H9 (cell line): Measurements from ENCODE around the gene SKAP1. TPM values are rescaled to one million over a fixed set of nuclear protein-coding genes. Genes with fewer than 3 reads are reported as not detected.
"Not testable (repeated sequence)": the region's sequence is repeated elsewhere in the genome, so short reads cannot be mapped to it uniquely, and the experiment has no call there.

Source experiments
- DNase-seq: peaks from one replicate; pipeline ENCODE4 v3.0.0-alpha.2; 2017
- H2AFZ ChIP-seq: one replicate; pipeline ENCODE4 v1.6.1; 2013; ENCODE audit warnings: mild to moderate bottlenecking, low read length, control low read depth, moderate library complexity
- H2AK5ac ChIP-seq: 2 replicates; pipeline ENCODE4 v1.6.1; 2013; ENCODE audit warnings: low read length, control low read depth, mixed read lengths; ENCODE audit not compliant: insufficient read length
- H2BK120ac ChIP-seq: one replicate; pipeline ENCODE4 v1.6.1; 2013; ENCODE audit warnings: low read depth, mild to moderate bottlenecking, low read length, control low read depth, inconsistent platforms; ENCODE audit not compliant: poor library complexity, severe bottlenecking
- H2BK12ac ChIP-seq: 2 replicates; pipeline ENCODE4 v1.6.1; 2013; ENCODE audit warnings: low read length, control low read depth, mixed read lengths, low read depth; ENCODE audit not compliant: insufficient read length
- H2BK15ac ChIP-seq: 2 replicates; pipeline ENCODE4 v1.6.1; 2013; ENCODE audit warnings: low read depth, low read length, control low read depth
- H2BK20ac ChIP-seq: one replicate; pipeline ENCODE4 v1.6.1; 2013; ENCODE audit warnings: low read depth, mild to moderate bottlenecking, low read length, control low read depth, inconsistent platforms; ENCODE audit not compliant: poor library complexity, severe bottlenecking
- H2BK5ac ChIP-seq: 2 replicates; pipeline ENCODE4 v1.6.1; 2013; ENCODE audit warnings: low read length, control low read depth, mixed read lengths; ENCODE audit not compliant: insufficient read length
- H3K14ac ChIP-seq: 2 replicates; pipeline ENCODE4 v1.6.1; 2013; ENCODE audit warnings: low read length, control low read depth; ENCODE audit not compliant: insufficient read depth
- H3K18ac ChIP-seq: 2 replicates; pipeline ENCODE4 v1.6.1; 2013; ENCODE audit warnings: low read depth, mild to moderate bottlenecking, mixed read lengths, low read length, control low read depth; ENCODE audit not compliant: insufficient read length
- H3K23ac ChIP-seq: 2 replicates; pipeline ENCODE4 v1.6.1; 2013; ENCODE audit warnings: low read length, control low read depth, mixed read lengths, low read depth; ENCODE audit not compliant: insufficient read length
- H3K23me2 ChIP-seq: 2 replicates; pipeline ENCODE4 v1.6.1; 2013; ENCODE audit warnings: low read depth, mild to moderate bottlenecking, mixed read lengths, low read length, control low read depth; ENCODE audit not compliant: insufficient read length, poor library complexity, severe bottlenecking
- H3K27ac ChIP-seq: 2 replicates; pipeline ENCODE4 v1.5.1; 2013; ENCODE audit warnings: low read length, control low read depth, mixed read lengths, low read depth; ENCODE audit not compliant: insufficient read length
- H3K27me3 ChIP-seq: 2 replicates; pipeline ENCODE4 v1.6.1; 2013; ENCODE audit warnings: low read length, control low read depth, inconsistent platforms; ENCODE audit not compliant: insufficient read depth
- H3K4ac ChIP-seq: 2 replicates; pipeline ENCODE4 v1.6.1; 2013; ENCODE audit warnings: low read depth, mild to moderate bottlenecking, control low read depth, inconsistent platforms, low read length, moderate library complexity
- H3K4me1 ChIP-seq: 2 replicates; pipeline ENCODE4 v1.6.1; 2013; ENCODE audit warnings: low read length, control low read depth, inconsistent platforms; ENCODE audit not compliant: insufficient read depth
- H3K4me2 ChIP-seq: 2 replicates; pipeline ENCODE4 v1.6.1; 2013; ENCODE audit warnings: low read length, control low read depth, mixed read lengths; ENCODE audit not compliant: insufficient read length, insufficient read depth
- H3K56ac ChIP-seq: 2 replicates; pipeline ENCODE4 v1.6.1; 2013; ENCODE audit warnings: low read depth, mild to moderate bottlenecking, mixed read lengths, low read length, control low read depth; ENCODE audit not compliant: insufficient read length
- H3K79me1 ChIP-seq: 2 replicates; pipeline ENCODE4 v1.6.1; 2013; ENCODE audit warnings: low read depth, mild to moderate bottlenecking, moderate library complexity, low read length, control low read depth, inconsistent platforms; ENCODE audit not compliant: insufficient read depth, poor library complexity, severe bottlenecking
- H3K79me2 ChIP-seq: 2 replicates; pipeline ENCODE4 v1.6.1; 2013; ENCODE audit warnings: low read length, control low read depth, inconsistent platforms; ENCODE audit not compliant: insufficient read depth
- H3K9ac ChIP-seq: 2 replicates; pipeline ENCODE4 v1.6.1; 2013; ENCODE audit warnings: low read length, control low read depth, mixed read lengths; ENCODE audit not compliant: insufficient read length; ENCODE audit errors: extremely low read depth
- H3K9me3 ChIP-seq: one replicate; pipeline ENCODE4 v1.6.1; 2013; ENCODE audit warnings: low read depth, low read length, inconsistent platforms; ENCODE audit not compliant: control insufficient read depth
- H3T11ph ChIP-seq: one replicate; pipeline ENCODE4 v1.6.1; 2013; ENCODE audit warnings: mild to moderate bottlenecking, low read length, control low read depth, inconsistent platforms
- H4K20me1 ChIP-seq: one replicate; pipeline ENCODE4 v1.6.1; 2013; ENCODE audit not compliant: control insufficient read depth, insufficient read length, insufficient read depth
- H4K5ac ChIP-seq: 2 replicates; pipeline ENCODE4 v1.6.1; 2013; ENCODE audit warnings: low read depth, mild to moderate bottlenecking, mixed read lengths, low read length, control low read depth; ENCODE audit not compliant: insufficient read length
- H4K8ac ChIP-seq: replicated peaks from 2 replicates; pipeline ENCODE4 v1.6.1; 2013; ENCODE audit warnings: low read length, control low read depth, mixed read lengths, low read depth; ENCODE audit not compliant: insufficient read length
- H4K91ac ChIP-seq: 2 replicates; pipeline ENCODE4 v1.6.1; 2013; ENCODE audit warnings: low read depth, mild to moderate bottlenecking, moderate library complexity, mixed read lengths, low read length, control low read depth; ENCODE audit not compliant: insufficient read length
- H3K27ac Mint-ChIP-seq, 3 experiments: 2 replicates in 2 of 3; 3 replicates in 1 of 3; pipeline ENCODE4 v1.8.0; 2020 to 2021; ENCODE audit warnings: mixed read lengths in 3 of 3, mild to moderate bottlenecking in 1 of 3, moderate library complexity in 1 of 3
- H3K27me3 Mint-ChIP-seq: 2 replicates; pipeline ENCODE4 v1.8.0; 2021; ENCODE audit warnings: low read depth, mild to moderate bottlenecking, moderate library complexity, mixed read lengths
- H3K36me3 Mint-ChIP-seq, 3 experiments: 2 replicates in 2 of 3; 3 replicates in 1 of 3; pipeline ENCODE4 v1.8.0; 2020 to 2021; ENCODE audit warnings: low read depth in 3 of 3, mixed read lengths in 3 of 3; ENCODE audit not compliant: insufficient read depth in 1 of 3
- H3K4me1 Mint-ChIP-seq, 2 experiments: 2 replicates each; pipeline ENCODE4 v1.8.0; 2020; ENCODE audit warnings: mixed read lengths in 2 of 2
- H3K4me3 Mint-ChIP-seq, 2 experiments: 2 replicates in 1 of 2; 3 replicates in 1 of 2; pipeline ENCODE4 v1.8.0; 2020 to 2021; ENCODE audit warnings: mild to moderate bottlenecking in 2 of 2, mixed read lengths in 2 of 2, moderate library complexity in 1 of 2
- H3K9me3 Mint-ChIP-seq, 2 experiments: 2 replicates in 1 of 2; 3 replicates in 1 of 2; pipeline ENCODE4 v1.8.0; 2020; ENCODE audit warnings: mild to moderate bottlenecking in 2 of 2, mixed read lengths in 2 of 2, moderate library complexity in 1 of 2
- CTCF ChIP-seq: fragments of 200-600 bp; sonication (generic); conservative IDR thresholded peaks from 3 replicates; pipeline ENCODE4 v1.8.0; 2021; ENCODE audit warnings: antibody characterized with exemption, mild to moderate bottlenecking
- WGBS: extraction: QIAGEN DNeasy Blood & Tissue Kit; methylation state at CpG from one replicate; pipeline ENCODE4 v1.1.7; 2013; ENCODE audit warnings: missing lambda C conversion rate, low lambda C conversion rate, mixed read lengths; ENCODE audit not compliant: insufficient read length; ENCODE audit errors: extremely low coverage; 5-methylcytosine and 5-hydroxymethylcytosine counted together
- total RNA-seq: library from RNA; stranded (reverse); gene quantifications from 2 replicates; pipeline ENCODE4 v1.2.1, GENCODE V29; 2021

SKAP1 gene
- total RNA-seq, 1 experiment from 2014 or later, result not detected

- no peak overlapping the region for H2AK5ac ChIP-seq
- H3K9me3 ChIP-seq, result no peaks in the 10 kb centered on the region
- H4K5ac ChIP-seq, result no peak overlapping the region
- no peak overlapping the region for H3K23ac ChIP-seq
- H3K23me2 ChIP-seq, result no peaks in the 10 kb centered on the region
- no peak overlapping the region for H2BK5ac ChIP-seq
- no peaks in the 10 kb centered on the region for H3K4me1 ChIP-seq
- no peak overlapping the region for H3K9ac ChIP-seq
- H3K4me2 ChIP-seq, result no peak overlapping the region
- H3K14ac ChIP-seq, result no peak overlapping the region
- H3K56ac ChIP-seq, result no peak overlapping the region
- no peaks in the 10 kb centered on the region for H3K9me3 Mint-ChIP-seq
- no peak overlapping the region for H3K4ac ChIP-seq
- WGBS, result no CpG with 5 or more reads among the region's 2 CpGs
- H4K20me1 ChIP-seq, result no peaks in the 10 kb centered on the region
- H4K91ac ChIP-seq, result no peak overlapping the region
- no peak for TF ChIP-seq CTCF
- no peak overlapping the region for H2AFZ ChIP-seq
- H3K4me1 Mint-ChIP-seq, result peaks cover 9 to 14% of the 10 kb centered on the region in 2 experiments
- H3K27ac ChIP-seq, result no peak overlapping the region
- no peak overlapping the region for H3K4me3 Mint-ChIP-seq
- peaks cover 9% of the 10 kb centered on the region for H3K27me3 Mint-ChIP-seq
- H2BK12ac ChIP-seq, result no peak overlapping the region
- no peaks in the 10 kb centered on the region for H3K36me3 Mint-ChIP-seq
- H2BK15ac ChIP-seq, result no peak overlapping the region
- H2BK20ac ChIP-seq, result no peak overlapping the region
- no peak overlapping the region for H2BK120ac ChIP-seq
- no peak overlapping the region for H3T11ph ChIP-seq
- no peaks in the 10 kb centered on the region for H3K27me3 ChIP-seq
- DNase-seq, result no peak
- H3K79me1 ChIP-seq, result no peaks in the 10 kb centered on the region
- no peaks in the 10 kb centered on the region for H3K79me2 ChIP-seq
- no peak overlapping the region for H3K18ac ChIP-seq
- no peak overlapping the region for H4K8ac ChIP-seq
- no peak overlapping the region for H3K27ac Mint-ChIP-seq
These were observed 139.6 kb downstream of the SKAP1 start for GRCh38 chr17:48290378-48290777.

DNA sequence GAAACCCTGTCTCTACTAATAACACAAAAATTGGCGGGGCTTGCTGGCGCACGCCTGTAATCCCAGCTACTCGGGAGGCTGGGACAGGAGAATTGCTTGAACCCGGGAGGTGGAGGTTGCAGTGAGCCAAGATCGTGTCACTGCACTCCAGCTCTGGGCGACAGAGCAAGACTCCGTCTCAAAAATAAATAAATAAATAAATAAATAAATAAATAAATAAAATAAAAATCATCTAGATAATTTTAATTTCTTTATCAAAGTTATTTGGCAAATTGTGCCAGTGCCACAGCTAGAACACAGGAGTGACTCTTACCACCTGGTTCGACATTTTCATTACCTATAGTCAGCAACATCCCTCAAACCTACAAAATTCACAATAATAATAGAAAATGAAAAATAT lies 143.1 kb downstream of the SKAP1 start:
- not testable (repeated sequence) for H2BK15ac ChIP-seq, H2AK5ac ChIP-seq, H3K14ac ChIP-seq, H3K27me3 Mint-ChIP-seq, H3K23me2 ChIP-seq, DNase-seq, H3T11ph ChIP-seq, H3K27me3 ChIP-seq, H3K36me3 Mint-ChIP-seq, H3K27ac Mint-ChIP-seq, H2AFZ ChIP-seq, H3K4me1 Mint-ChIP-seq, H4K5ac ChIP-seq, H2BK120ac ChIP-seq, H3K23ac ChIP-seq, H3K9me3 ChIP-seq, H2BK5ac ChIP-seq, H3K9ac ChIP-seq, H3K4me1 ChIP-seq, H3K79me2 ChIP-seq, H3K4me3 Mint-ChIP-seq, H2BK12ac ChIP-seq, H3K18ac ChIP-seq, H4K8ac ChIP-seq, H4K91ac ChIP-seq, H3K4ac ChIP-seq, H3K79me1 ChIP-seq, H3K9me3 Mint-ChIP-seq, H2BK20ac ChIP-seq, H4K20me1 ChIP-seq, H3K27ac ChIP-seq, H3K56ac ChIP-seq, H3K4me2 ChIP-seq
- WGBS, result no CpG with 5 or more reads among the region's 9 CpGs
